Measurements from ENCODE around the gene DDX41. TPM values are rescaled to one million over a fixed set of nuclear protein-coding genes. Genes with fewer than 3 reads are reported as not detected.

Gene DDX41
- total and polyA plus RNA-seq, 2 donors (not counting 3 experiments of a cell fraction or from before 2014, with no cell fraction given), result 103 to 118 TPM

DNA sequence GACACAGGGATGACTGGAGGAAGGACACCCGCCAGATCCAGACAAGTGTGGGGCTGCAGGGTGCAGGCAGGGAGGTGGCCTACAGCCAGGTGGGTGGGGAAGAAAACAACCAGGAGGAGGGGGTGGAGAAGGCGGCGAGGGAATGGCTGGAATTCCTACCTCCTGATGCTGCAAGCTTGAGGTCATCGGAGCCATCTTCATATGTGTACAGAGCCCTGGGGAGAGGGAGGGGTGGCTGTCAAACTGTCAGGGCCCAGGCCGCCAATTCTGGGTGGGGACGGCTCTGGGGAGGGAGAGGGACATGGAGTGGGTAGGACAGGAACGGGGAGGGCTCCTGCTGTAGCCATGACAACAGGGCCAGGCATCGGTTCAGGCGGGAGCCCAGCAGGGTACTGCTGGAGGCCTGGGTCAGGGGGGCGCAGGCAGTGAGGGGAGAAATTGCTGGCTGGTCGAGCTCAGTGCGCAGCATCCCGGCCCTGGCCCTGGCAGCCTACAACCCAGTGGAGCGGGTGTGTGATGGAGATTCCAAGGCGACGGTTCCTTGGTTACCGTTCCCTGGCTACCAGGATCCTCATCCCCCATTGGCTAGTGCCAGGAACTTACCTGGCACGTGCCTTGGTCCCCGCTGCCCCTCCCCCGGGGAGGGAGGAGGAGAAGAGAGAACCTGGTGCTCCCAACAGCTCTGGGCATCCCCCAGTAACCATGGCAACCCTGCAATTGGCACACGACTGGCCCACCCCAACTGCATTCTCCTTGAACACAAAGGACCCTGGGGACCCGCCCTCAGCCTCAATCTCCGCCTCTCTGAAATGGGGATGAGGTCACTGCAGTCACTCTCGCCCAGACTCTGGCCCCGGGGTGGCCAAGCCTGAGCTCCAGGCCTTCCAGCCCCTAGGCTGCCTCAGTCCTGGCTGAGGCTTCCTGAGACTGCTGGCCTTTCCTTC, 47.8 kb downstream of the DDX41 start:
- intact Hi-C loops (cut with micrococcal nuclease), result no loop called here

More for the DNA sequence above, 47.8 kb downstream of the DDX41 start:
- Histone ChIP-seq H3K27me3 (ENCODE audit: control insufficient read depth in 2 of 2, insufficient read depth in 2 of 2, low read length in 2 of 2) (no peaks in the 10 kb centered on the region), H3K4me1 (ENCODE audit: control insufficient read depth, extremely low read depth, insufficient read depth, low read length) (peaks cover 31% of the 10 kb centered on the region), H3K9ac (replicated peaks; ENCODE audit: extremely low read depth, insufficient read depth, low read length) (no peak overlapping the region), H3K79me2 (ENCODE audit: control insufficient read depth, insufficient read depth, low read length) (peaks cover 49% of the 10 kb centered on the region), H4K20me1 (replicated peaks; ENCODE audit: control insufficient read depth, extremely low read depth, insufficient read depth, low read length) (no peaks in the 10 kb centered on the region), H3K36me3 (ENCODE audit: control insufficient read depth in 2 of 2, extremely low read depth in 1 of 2, insufficient read depth in 2 of 2, low read length in 2 of 2) (peaks cover 16 to 34% of the 10 kb centered on the region in 2 experiments), H3K9me3 (replicated peaks; ENCODE audit: control insufficient read depth, insufficient read depth, low read length) (no peaks in the 10 kb centered on the region), H2AFZ (ENCODE audit: low read depth, low read length) (no peak overlapping the region), H3K27ac (ENCODE audit: insufficient read depth, low read depth, low read length) (peak overlapping the region; percentile 16), H3K4me2 (ENCODE audit: insufficient read depth, low read length) (no peak overlapping the region), H3K4me3 (replicated peaks in 1 of 3; ENCODE audit: insufficient read depth in 1 of 3, low read depth in 1 of 3, low read length in 3 of 3) (no peak overlapping the region), H3K9me1 (replicated peaks; ENCODE audit: control insufficient read depth, extremely low read depth, insufficient read depth, low read length) (no peaks in the 10 kb centered on the region)
- FAIRE-seq (no peak), DNase-seq (ENCODE audit: low read depth, low spot score) (no peak)
- CTCF ChIA-PET, result interaction anchor here (0.7 to 4.5 kb wide), 5 partner anchors 12 to 78 kb away, joined by 3 to 57 read pairs (median 3); no protein-coding TSS in a partner anchor
- dilution Hi-C loops (cut with MboI; ENCODE audit: extremely low pct_ligation_motif_present, low sequenced_read_pairs), result no loop called here
- TF ChIP-seq, protein P1, sequence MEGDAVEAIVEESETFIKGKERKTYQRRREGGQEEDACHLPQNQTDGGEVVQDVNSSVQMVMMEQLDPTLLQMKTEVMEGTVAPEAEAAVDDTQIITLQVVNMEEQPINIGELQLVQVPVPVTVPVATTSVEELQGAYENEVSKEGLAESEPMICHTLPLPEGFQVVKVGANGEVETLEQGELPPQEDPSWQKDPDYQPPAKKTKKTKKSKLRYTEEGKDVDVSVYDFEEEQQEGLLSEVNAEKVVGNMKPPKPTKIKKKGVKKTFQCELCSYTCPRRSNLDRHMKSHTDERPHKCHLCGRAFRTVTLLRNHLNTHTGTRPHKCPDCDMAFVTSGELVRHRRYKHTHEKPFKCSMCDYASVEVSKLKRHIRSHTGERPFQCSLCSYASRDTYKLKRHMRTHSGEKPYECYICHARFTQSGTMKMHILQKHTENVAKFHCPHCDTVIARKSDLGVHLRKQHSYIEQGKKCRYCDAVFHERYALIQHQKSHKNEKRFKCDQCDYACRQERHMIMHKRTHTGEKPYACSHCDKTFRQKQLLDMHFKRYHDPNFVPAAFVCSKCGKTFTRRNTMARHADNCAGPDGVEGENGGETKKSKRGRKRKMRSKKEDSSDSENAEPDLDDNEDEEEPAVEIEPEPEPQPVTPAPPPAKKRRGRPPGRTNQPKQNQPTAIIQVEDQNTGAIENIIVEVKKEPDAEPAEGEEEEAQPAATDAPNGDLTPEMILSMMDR (IDR thresholded peaks at IDR 0.05; ENCODE audit: extremely low read depth in 1 of 2, insufficient read depth in 1 of 2, low read depth in 1 of 2, low read length in 2 of 2), result no peak
- peak; percentile 17 for TF ChIP-seq POLR2AphosphoS5 (IDR thresholded peaks at IDR 0.05; ENCODE audit: insufficient read depth, low read depth, low read length)
- peak; percentile 29 for TF ChIP-seq POLR2A (IDR thresholded peaks at IDR 0.05; ENCODE audit: low read depth, low read length)
- POLR2A ChIA-PET, result no interaction called here
- BruUV-seq (replicated peaks), result no TSS peak

Data from endothelial cell of umbilical vein (primary cell).